Activated T-cell treated with anti-CD3 and anti-CD28 coated beads, Interleukin-2, amount 50 U/mL, for 4 hours (primary cell): Measurements from ENCODE around the gene MC2R. TPM values are rescaled to one million over a fixed set of nuclear protein-coding genes. Genes with fewer than 3 reads are reported as not detected.
A peak's percentile ranks its signal among the peaks of the same experiment; 100 is the strongest.
"Not testable (repeated sequence)": the region's sequence is repeated elsewhere in the genome, so short reads cannot be mapped to it uniquely, and the experiment has no call there.

Source experiments
- ATAC-seq, 2 donors: fragments of 200-7000 bp; cut with Tn5 transposase; one replicate each; pipeline ENCODE4 v1.10.0; 2021
- DNase-seq: peaks from one replicate; pipeline ENCODE4 v3.0.0-alpha.2; 2020
- H3K27me3 Mint-ChIP-seq: one replicate; pipeline ENCODE4 v1.8.0; 2021; ENCODE audit warnings: low read depth, mixed read lengths
- H3K36me3 Mint-ChIP-seq: one replicate; pipeline ENCODE4 v1.8.0; 2022; ENCODE audit warnings: mixed read lengths; ENCODE audit not compliant: insufficient read depth
- H3K4me1 Mint-ChIP-seq: one replicate; pipeline ENCODE4 v1.8.0; 2021; ENCODE audit warnings: low read depth, mixed read lengths
- H3K4me3 Mint-ChIP-seq: one replicate; pipeline ENCODE4 v1.8.0; 2021; ENCODE audit warnings: mild to moderate bottlenecking, moderate library complexity, mixed read lengths
- H3K9me3 Mint-ChIP-seq: one replicate; pipeline ENCODE4 v1.8.0; 2021; ENCODE audit warnings: mixed read lengths
- total RNA-seq, 3 donors: library from RNA; stranded (reverse); gene quantifications; one replicate each; pipeline ENCODE4 v1.2.1, GENCODE V29; 2021

MC2R gene
- total RNA-seq, 3 donors from 2014 or later: not detected

DNA sequence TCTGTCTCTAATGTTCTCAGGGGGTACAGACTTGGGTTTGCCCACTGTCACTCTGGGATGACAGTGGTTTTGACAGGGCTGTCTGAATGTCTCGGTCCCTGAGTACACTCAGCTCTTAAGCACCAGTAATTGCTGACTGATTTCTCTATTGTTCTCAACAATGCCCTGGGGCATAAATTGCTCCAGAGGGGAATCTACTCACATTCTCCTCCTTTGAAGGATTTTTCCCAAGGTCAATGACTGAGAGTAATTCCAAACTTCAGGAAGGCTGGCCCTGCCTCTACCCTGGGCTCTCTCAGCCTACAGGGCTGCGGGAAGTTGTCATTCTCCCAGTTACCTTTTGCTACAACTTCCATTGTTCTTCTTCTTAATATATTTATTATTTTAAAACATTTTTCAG is 36.5 kb downstream of the MC2R start:
- Mint-ChIP-seq H3K36me3 (no peaks in the 10 kb centered on the region), H3K27me3 (peaks cover 7% of the 10 kb centered on the region), H3K4me1 (no peaks in the 10 kb centered on the region), H3K9me3 (no peaks in the 10 kb centered on the region), H3K4me3 (no peak overlapping the region)
- DNase-seq (no peak), ATAC-seq (no peak)

GRCh38 chr18:13877157-13877556 is 38.2 kb downstream of the MC2R start:
- no peaks in the 10 kb centered on the region for H3K9me3 Mint-ChIP-seq
- no peaks in the 10 kb centered on the region for H3K4me1 Mint-ChIP-seq
- peaks cover 10% of the 10 kb centered on the region for H3K27me3 Mint-ChIP-seq
- DNase-seq: no peak
- no peak overlapping the region for H3K4me3 Mint-ChIP-seq
- no peak for ATAC-seq
- H3K36me3 Mint-ChIP-seq: no peaks in the 10 kb centered on the region

DNA sequence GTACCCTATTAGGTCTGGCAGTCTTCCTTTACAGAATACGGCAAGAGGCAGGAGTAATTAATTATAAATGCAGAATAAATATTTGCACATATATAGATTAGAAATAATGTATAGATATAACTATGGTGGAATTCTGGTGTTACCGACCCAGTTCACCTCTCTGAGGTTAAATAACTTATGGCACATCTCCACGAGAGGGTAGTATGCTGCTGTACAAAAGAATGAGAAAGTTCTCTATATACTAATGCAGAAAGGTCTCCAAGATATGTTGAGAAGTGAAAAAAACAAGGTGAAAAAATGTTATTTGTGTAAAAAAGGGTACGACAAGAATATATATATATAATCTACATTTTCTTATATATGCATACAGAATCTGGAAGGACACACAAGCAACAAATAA is 40.8 kb downstream of the MC2R start:
- no peaks in the 10 kb centered on the region for H3K36me3 Mint-ChIP-seq
- no peak for DNase-seq

DNA sequence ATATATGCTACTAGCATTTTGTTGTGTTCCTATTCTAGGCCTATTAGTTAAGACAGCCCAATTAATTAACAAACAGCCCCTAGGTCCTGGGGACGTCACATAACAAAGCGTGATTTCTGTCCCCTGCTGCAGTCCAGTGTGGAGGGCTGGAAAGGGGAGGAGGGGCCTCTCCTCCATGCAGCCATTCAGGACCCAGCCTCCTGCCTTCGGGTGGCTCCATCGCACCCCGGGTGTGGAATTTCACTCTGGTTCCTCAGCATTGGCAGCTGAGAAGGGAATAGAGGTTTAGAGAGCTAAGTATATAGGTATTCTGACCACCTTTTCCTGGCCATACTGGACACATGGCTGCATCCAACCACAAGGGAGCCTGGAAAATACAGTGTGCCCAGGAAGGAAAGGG is 42.4 kb downstream of the MC2R start:
- DNase-seq: no peak
- Mint-ChIP-seq H3K4me1 (no peaks in the 10 kb centered on the region), H3K9me3 (no peaks in the 10 kb centered on the region), H3K27me3 (peaks cover 28% of the 10 kb centered on the region), H3K36me3 (no peaks in the 10 kb centered on the region), H3K4me3 (no peak overlapping the region)
- ATAC-seq: no peak

More for the DNA sequence above, 40.8 kb downstream of the MC2R start:
- Mint-ChIP-seq H3K4me1 (no peaks in the 10 kb centered on the region), H3K27me3 (peaks cover 19% of the 10 kb centered on the region), H3K9me3 (no peaks in the 10 kb centered on the region), H3K4me3 (no peak overlapping the region)
- ATAC-seq: no peak

DNA sequence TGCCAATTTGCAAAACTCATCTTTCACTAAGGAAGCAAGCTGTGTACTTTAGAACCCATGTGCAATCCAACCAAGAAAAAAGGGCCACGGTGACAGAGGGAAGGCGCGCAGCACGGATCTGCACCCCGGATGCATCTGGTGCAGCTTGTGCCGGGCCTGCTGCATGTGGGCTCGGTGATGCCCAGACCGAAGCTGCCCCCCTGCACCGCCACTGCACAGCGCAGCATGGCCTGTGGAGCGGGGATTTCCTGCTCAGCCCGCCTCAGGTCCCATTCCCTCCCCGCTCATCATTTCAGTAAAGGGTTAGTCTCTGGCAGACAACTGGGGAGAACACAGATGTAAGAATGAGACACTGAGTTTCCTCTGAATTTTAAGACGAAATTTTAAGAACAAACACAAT is 43.0 kb downstream of the MC2R start:
- DNase-seq: no peak
- H3K4me1 Mint-ChIP-seq: no peaks in the 10 kb centered on the region
- ATAC-seq: no peak

GRCh38 chr18:13871701-13872100 is 43.6 kb downstream of the MC2R start:
- H3K36me3 Mint-ChIP-seq: no peaks in the 10 kb centered on the region
- H3K4me1 Mint-ChIP-seq: no peaks in the 10 kb centered on the region
- H3K27me3 Mint-ChIP-seq: peaks cover 34% of the 10 kb centered on the region
- DNase-seq (no peak), ATAC-seq (no peak)
- H3K4me3 Mint-ChIP-seq: no peak overlapping the region
- H3K9me3 Mint-ChIP-seq: no peaks in the 10 kb centered on the region

More for the DNA sequence above, 43.0 kb downstream of the MC2R start:
- H3K9me3 Mint-ChIP-seq: no peaks in the 10 kb centered on the region
- H3K36me3 Mint-ChIP-seq: no peaks in the 10 kb centered on the region
- H3K27me3 Mint-ChIP-seq: peaks cover 30% of the 10 kb centered on the region
- no peak overlapping the region for H3K4me3 Mint-ChIP-seq

GRCh38 chr18:13868501-13869271 is 46.6 kb downstream of the MC2R start:
- H3K36me3 Mint-ChIP-seq: no peaks in the 10 kb centered on the region
- no peaks in the 10 kb centered on the region for H3K4me1 Mint-ChIP-seq
- ATAC-seq: peak in 1 of 2 donors; percentile 14
- peaks cover 44% of the 10 kb centered on the region for H3K27me3 Mint-ChIP-seq
- H3K9me3 Mint-ChIP-seq: no peaks in the 10 kb centered on the region
- H3K4me3 Mint-ChIP-seq: no peak overlapping the region
- DNase-seq: no peak

DNA sequence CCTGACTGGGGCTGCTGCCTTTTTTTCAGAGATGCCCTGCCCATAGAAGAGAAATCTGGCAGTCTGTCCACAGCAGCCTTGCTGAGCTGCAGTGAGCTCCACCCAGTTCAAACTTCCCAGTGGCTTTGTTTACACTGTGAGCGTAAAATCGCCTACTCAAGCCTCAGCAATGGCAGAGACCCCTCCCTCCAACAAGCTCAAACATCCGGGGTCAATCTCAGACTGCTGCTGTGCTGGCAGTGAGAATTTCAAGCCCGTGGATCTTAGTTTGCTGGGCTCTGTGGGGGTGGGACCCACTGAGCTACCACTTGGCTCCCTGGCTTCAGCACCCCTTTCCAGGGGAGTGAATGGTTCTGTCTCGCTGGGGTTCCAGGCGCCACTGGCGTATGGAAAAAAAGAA is 52.4 kb downstream of the MC2R start:
- not testable (repeated sequence) for H3K4me3 Mint-ChIP-seq, H3K9me3 Mint-ChIP-seq, H3K4me1 Mint-ChIP-seq, H3K36me3 Mint-ChIP-seq, DNase-seq, ATAC-seq
- H3K27me3 Mint-ChIP-seq: peaks cover 27% of the 10 kb centered on the region

GRCh38 chr18:13849791-13850190 is 65.5 kb downstream of the MC2R start:
- peaks cover 26% of the 10 kb centered on the region for H3K9me3 Mint-ChIP-seq
- DNase-seq: no peak
- ATAC-seq: no peak
- H3K27me3 Mint-ChIP-seq: peaks cover 8% of the 10 kb centered on the region
- H3K4me3 Mint-ChIP-seq: no peak overlapping the region
- no peaks in the 10 kb centered on the region for H3K4me1 Mint-ChIP-seq
- no peaks in the 10 kb centered on the region for H3K36me3 Mint-ChIP-seq

DNA sequence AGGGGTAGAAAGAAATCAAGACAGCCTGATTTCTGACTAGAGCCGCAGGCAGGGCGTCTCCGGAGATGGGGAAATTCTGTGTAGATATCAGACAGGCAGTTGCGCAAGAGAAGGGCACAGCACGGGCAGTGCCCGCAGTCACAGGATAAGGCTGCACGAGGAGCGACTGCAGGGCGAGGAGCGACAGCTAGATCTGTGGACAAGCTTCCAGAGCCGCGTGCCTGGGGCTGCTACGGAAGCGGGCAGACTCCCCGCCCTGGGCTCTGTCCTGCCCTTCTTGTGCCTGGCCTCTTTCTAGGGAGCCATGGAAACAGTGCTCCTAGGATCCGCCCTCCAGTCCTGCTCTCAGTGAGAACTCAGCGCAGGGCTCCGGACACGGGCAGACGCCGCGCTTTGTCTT is 78.8 kb downstream of the MC2R start:
- ATAC-seq (no peak), DNase-seq (no peak)
- H3K4me1 Mint-ChIP-seq: no peaks in the 10 kb centered on the region
- no peaks in the 10 kb centered on the region for H3K36me3 Mint-ChIP-seq
- no peaks in the 10 kb centered on the region for H3K9me3 Mint-ChIP-seq
- peaks cover 14% of the 10 kb centered on the region for H3K27me3 Mint-ChIP-seq
- no peak overlapping the region for H3K4me3 Mint-ChIP-seq

DNA sequence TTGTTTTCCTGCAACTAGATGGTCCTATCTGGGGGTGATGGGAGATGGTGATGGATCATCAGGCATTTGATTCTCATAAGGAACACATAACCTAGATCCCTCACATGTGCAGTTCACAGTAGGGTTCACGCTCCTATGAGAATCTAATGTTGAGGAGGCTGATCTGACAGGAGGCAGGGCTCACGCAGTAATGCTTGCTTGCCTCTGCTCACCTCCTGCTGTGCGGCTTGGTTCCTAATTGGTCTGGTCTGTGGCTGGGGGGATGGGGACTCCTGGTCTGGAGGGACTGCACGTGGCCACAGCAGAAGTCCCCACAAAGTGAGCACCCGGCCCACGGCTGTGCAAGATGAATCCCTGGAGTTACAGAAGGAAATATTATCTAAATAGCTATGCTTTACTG is 80.1 kb downstream of the MC2R start:
- no peak for ATAC-seq
- no peaks in the 10 kb centered on the region for H3K9me3 Mint-ChIP-seq
- no peak overlapping the region for H3K4me3 Mint-ChIP-seq
- H3K36me3 Mint-ChIP-seq: no peaks in the 10 kb centered on the region
- no peaks in the 10 kb centered on the region for H3K4me1 Mint-ChIP-seq
- no peak for DNase-seq
- H3K27me3 Mint-ChIP-seq: peaks cover 17% of the 10 kb centered on the region

DNA sequence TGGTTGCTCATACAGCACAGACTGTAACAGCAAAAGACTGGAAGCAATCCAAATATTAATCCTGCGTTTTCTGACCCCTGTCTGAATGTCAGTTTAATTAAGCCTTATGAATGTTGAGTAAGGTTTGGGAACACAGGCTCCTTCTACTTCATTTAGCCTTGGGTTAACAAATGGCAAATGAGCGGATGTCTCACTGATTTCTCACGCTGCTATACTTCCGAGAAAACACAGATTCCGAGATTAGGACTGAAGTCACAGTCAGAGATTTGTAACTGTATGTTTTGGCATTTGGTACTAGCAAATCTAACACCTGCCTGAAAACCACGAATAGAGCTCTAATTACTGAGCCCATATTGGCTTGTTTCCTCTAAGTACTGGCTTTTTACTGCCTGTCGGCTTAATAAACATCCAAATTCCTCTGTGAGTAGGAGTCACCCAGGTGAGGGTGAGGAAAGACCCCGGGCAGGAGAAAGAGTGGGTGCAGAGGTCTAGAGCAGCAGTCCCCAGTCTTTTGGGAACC is 80.8 kb downstream of the MC2R start:
- Mint-ChIP-seq H3K4me1 (no peaks in the 10 kb centered on the region), H3K27me3 (peaks cover 19% of the 10 kb centered on the region)
- no peak for ATAC-seq

More for the DNA sequence above, 80.8 kb downstream of the MC2R start:
- DNase-seq: no peak
- no peaks in the 10 kb centered on the region for H3K9me3 Mint-ChIP-seq
- H3K36me3 Mint-ChIP-seq: no peaks in the 10 kb centered on the region
- H3K4me3 Mint-ChIP-seq: no peak overlapping the region

Other genes starting within 250 kb of the MC2R start
- 10 to 100 TPM; 24.6 to 32.9 (median 28.6) TPM for gene FAM210A, start 189.0 kb downstream of the MC2R start, total RNA-seq
- 10 to 100 TPM; 58.6 to 68.2 (median 58.8) TPM for gene RNMT, start 188.9 kb downstream of the MC2R start, total RNA-seq
- not detected for gene MC5R, start 91.4 kb downstream of the MC2R start, total RNA-seq
- gene ZNF519, start 216.9 kb upstream of the MC2R start, total RNA-seq: 1 to 10 TPM; 5.1 to 9.5 (median 6.6) TPM